Activated CD4-positive, alpha-beta T cell treated with anti-CD3 and anti-CD28 coated beads for 36 hours (primary cell): Measurements from ENCODE around the gene SLC12A3. TPM values are rescaled to one million over a fixed set of nuclear protein-coding genes. Genes with fewer than 3 reads are reported as not detected.

Experiments used
- ATAC-seq: fragments of 200-7000 bp; cut with Tn5 transposase; one replicate; pipeline ENCODE4 v1.10.0; 2021; ENCODE audit warnings: mild to moderate bottlenecking, moderate library complexity
- CTCF ChIA-PET: fragments of 350-600 bp; sonication (Branson Sonifier 250); formaldehyde crosslinking; loops from one replicate; lab custom pipeline; 2021; ENCODE audit warnings: antibody characterized with exemption; lab: Charles Lee
- POLR2A ChIA-PET: fragments of 350-600 bp; sonication (Branson Sonifier 250); formaldehyde crosslinking; loops from one replicate; lab custom pipeline; 2021; ENCODE audit warnings: antibody characterized with exemption, inconsistent platforms; lab: Charles Lee
- DNase-seq: peaks from one replicate; pipeline ENCODE4 v3.0.0-alpha.2; 2020
- H3K27ac Mint-ChIP-seq: one replicate; pipeline ENCODE4 v1.8.0; 2021; ENCODE audit warnings: mixed read lengths
- H3K27me3 Mint-ChIP-seq: one replicate; pipeline ENCODE4 v1.8.0; 2021; ENCODE audit warnings: mixed read lengths
- H3K36me3 Mint-ChIP-seq: one replicate; pipeline ENCODE4 v1.8.0; 2021; ENCODE audit warnings: low read depth, mixed read lengths
- H3K4me1 Mint-ChIP-seq: one replicate; pipeline ENCODE4 v1.8.0; 2021; ENCODE audit warnings: mixed read lengths
- H3K4me3 Mint-ChIP-seq: one replicate; pipeline ENCODE4 v1.8.0; 2021; ENCODE audit warnings: mild to moderate bottlenecking, moderate library complexity, mixed read lengths
- H3K9me3 Mint-ChIP-seq: one replicate; pipeline ENCODE4 v1.8.0; 2021; ENCODE audit warnings: low read depth, mixed read lengths
- intact Hi-C, 2 experiments: fragments of 100-400 bp; cut with DNase I in 1 of 2; cut with micrococcal nuclease in 1 of 2; formaldehyde crosslinking; loops; one replicate each; pipeline versions ENCODE4 v1.14.2 to v1.15.1; 2022 to 2024; cut with DNase I, micrococcal nuclease
- total RNA-seq, 2 experiments: library from RNA; stranded (reverse); gene quantifications; one replicate each; pipeline ENCODE4 v1.2.3, GENCODE V29; 2021

Gene SLC12A3
- total RNA-seq, 2 experiments from 2014 or later = not detected

DNA sequence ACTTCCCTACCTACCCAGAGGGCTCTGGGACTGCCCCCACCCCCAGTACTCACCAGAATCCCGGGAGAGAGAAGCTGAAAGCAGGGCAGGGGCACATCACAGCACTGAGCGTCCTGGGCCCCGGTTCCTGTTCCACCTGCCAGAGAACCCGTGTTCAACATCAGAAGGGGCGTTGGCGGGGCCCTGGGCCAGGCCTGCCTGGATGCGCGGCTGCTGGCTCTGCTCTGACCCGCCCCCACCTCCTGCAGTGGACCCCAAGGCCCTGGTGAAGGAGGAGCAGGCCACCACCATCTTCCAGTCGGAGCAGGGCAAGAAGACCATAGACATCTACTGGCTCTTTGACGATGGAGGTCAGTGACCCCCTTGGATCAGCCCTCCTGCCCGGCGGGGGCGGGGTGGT is 27.7 kb downstream of the SLC12A3 start:
- CTCF ChIA-PET = no interaction called here
- no peaks in the 10 kb centered on the region for H3K27me3 Mint-ChIP-seq
- H3K27ac Mint-ChIP-seq = no peak overlapping the region
- no peaks in the 10 kb centered on the region for H3K9me3 Mint-ChIP-seq
- H3K4me1 Mint-ChIP-seq = no peaks in the 10 kb centered on the region
- no peak overlapping the region for H3K4me3 Mint-ChIP-seq
- intact Hi-C loops = no loop called here
- POLR2A ChIA-PET = no interaction called here
- ATAC-seq (no peak), DNase-seq (no peak)
- no peaks in the 10 kb centered on the region for H3K36me3 Mint-ChIP-seq

DNA sequence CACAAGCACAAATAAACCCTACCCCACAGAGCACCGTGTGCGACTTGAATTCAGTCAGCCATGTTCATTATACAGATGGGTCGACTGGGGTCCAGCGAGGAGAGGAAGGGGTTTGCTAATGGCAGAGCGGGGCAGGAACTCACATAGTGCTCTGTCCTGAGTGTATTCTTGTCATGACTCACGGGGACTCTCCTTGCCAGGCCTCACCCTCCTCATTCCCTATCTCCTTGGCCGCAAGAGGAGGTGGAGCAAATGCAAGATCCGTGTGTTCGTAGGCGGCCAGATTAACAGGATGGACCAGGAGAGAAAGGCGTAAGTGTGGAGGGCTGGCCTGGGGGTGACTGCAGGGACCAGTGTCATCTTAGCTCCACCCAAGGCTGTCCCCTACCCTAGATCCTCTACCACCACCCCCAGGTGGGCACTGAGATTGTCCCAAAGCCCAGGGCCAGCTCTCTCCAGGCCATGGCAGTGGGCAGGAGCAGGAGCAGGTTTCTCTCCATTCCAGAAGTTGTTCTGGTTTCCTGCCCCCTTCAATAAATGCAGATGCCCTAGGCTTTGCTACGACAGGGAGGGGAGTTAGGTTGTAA is 29.4 kb downstream of the SLC12A3 start:
- ATAC-seq (no peak), DNase-seq (no peak)
- POLR2A ChIA-PET = interaction anchor here (0.7 kb wide), 1 partner anchor 59 kb away, joined by 3 read pairs; no protein-coding TSS in a partner anchor
- no peaks in the 10 kb centered on the region for H3K9me3 Mint-ChIP-seq
- H3K4me1 Mint-ChIP-seq = peaks cover 10% of the 10 kb centered on the region
- H3K4me3 Mint-ChIP-seq = no peak overlapping the region
- intact Hi-C loops = no loop called here
- CTCF ChIA-PET = no interaction called here
- H3K27ac Mint-ChIP-seq = no peak overlapping the region
- H3K27me3 Mint-ChIP-seq = no peaks in the 10 kb centered on the region
- H3K36me3 Mint-ChIP-seq = no peaks in the 10 kb centered on the region

DNA sequence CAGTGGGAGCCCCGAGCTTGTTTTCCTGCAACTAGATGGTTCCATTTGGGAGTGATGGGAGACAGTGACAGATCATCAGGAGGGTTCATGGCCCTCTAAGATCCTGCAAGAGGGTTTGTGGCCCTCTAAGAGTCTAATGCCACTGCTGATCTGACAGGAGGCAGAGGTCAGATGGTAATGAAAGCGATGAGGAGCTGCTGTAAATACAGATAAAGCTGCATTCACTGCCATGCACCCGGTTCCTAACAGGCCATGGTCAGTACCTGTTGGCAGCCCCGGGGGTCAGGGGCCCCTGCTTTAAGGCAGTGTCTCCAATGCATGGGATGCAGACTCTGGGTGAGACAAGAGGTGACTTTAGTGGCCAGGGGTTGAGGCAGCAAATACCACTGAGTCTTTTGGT is 30.8 kb downstream of the SLC12A3 start:
- DNase-seq (no peak), ATAC-seq (no peak)
- Mint-ChIP-seq H3K4me3 (no peak overlapping the region), H3K9me3 (no peaks in the 10 kb centered on the region), H3K27me3 (peaks cover 2% of the 10 kb centered on the region), H3K4me1 (peaks cover 16% of the 10 kb centered on the region), H3K36me3 (no peaks in the 10 kb centered on the region), H3K27ac (no peak overlapping the region)
- intact Hi-C loops = no loop called here
- CTCF ChIA-PET = interaction anchor here (0.6 kb wide), 1 partner anchor 65 kb away, joined by 4 read pairs; no protein-coding TSS in a partner anchor
- POLR2A ChIA-PET = no interaction called here

DNA sequence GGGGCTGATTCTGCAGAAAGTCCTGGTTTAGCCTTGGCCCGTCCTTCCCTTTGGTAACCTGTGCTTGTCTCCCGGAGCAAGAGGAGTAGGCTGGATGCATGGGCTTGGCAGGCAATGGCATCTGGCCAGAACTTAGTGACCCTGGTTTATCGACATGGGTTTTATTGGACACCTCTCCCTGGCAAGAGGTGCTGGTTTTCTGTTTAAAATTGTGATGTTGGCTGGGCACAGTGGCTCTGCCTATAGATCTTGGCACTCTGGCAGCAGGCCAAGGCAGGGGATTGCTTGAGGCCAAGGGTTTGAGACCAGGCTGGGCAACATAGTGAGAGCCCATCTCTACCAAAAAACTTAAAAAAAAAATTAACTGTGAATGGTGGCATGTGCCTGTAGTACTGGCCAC is 31.2 kb downstream of the SLC12A3 start:
- Mint-ChIP-seq H3K4me1 (peaks cover 16% of the 10 kb centered on the region), H3K9me3 (no peaks in the 10 kb centered on the region), H3K36me3 (no peaks in the 10 kb centered on the region), H3K27me3 (peaks cover 2% of the 10 kb centered on the region), H3K4me3 (no peak overlapping the region), H3K27ac (no peak overlapping the region)
- ChIA-PET CTCF (no interaction called here), POLR2A (no interaction called here)
- intact Hi-C loops = no loop called here
- DNase-seq (no peak), ATAC-seq (no peak)

DNA sequence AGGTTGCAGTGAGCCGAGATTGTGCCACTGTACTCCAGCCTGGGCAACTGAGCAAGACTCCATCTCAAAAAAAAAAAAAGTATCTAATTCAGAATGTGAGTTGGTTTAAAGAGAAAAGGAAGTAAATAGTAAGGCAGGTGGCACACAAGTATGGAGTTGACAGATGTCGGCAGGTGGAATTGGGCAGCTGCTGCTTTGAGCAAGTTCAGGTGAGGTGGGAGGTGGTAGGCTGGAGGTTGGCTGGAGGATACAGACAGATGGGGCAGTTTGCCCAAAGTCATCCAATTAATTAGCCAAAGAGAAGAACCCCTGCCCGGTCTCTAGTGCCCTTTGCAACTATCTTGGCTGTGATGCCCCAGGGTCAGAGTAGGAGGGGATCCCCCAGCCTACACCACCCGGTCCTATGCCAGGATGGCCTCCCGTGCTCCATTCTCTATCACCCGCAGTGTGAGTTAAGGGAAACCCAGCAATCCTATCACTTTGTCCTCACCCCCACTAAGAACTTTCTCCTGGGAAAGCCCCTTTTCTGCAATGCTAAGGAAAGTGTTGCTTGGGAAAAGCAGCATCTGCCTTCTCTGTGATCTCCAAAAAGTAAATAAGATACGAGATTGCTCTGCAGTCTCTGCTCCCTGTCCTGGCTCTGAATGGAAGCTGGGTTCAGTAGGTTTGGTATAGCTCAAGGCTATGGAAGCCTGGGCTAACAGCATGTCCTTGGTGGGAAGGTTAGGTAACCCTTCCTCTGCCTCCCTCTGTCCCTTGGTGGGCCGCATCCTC is 32.2 kb downstream of the SLC12A3 start:
- H3K9me3 Mint-ChIP-seq = no peaks in the 10 kb centered on the region
- intact Hi-C loops = no loop called here
- peaks cover 16% of the 10 kb centered on the region for H3K4me1 Mint-ChIP-seq
- ATAC-seq (no peak), DNase-seq (no peak)
- H3K36me3 Mint-ChIP-seq = no peaks in the 10 kb centered on the region
- ChIA-PET POLR2A (no interaction called here), CTCF (interaction anchor here (0.7 to 0.8 kb wide), 2 partner anchors 10 to 50 kb away, joined by 3 read pairs; no protein-coding TSS in a partner anchor)
- H3K27ac Mint-ChIP-seq = peak overlapping the region; percentile 27
- H3K4me3 Mint-ChIP-seq = no peak overlapping the region
- H3K27me3 Mint-ChIP-seq = peaks cover 2% of the 10 kb centered on the region

DNA sequence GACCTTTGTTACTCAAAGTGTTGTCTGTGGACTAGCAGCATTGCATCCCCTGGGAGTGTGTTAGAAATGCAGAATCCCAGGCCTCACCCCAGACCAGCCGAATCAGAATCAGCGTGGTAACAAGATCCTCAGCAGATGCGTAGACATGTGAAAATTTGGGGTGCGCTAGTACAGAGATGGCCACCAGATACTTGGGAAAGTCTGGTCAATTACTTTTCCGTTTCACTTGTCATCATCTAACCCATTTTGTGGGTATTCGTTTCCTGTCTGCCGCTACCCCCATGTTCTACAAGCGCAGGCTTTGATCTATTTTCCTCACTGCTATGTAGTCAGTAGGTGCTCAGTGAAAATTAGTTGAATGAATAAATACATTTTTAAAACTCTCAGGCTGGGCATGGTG is 33.8 kb downstream of the SLC12A3 start:
- Mint-ChIP-seq H3K4me1 (peaks cover 16% of the 10 kb centered on the region), H3K4me3 (no peak overlapping the region), H3K27me3 (peaks cover 2% of the 10 kb centered on the region), H3K36me3 (no peaks in the 10 kb centered on the region), H3K27ac (no peak overlapping the region), H3K9me3 (no peaks in the 10 kb centered on the region)
- intact Hi-C loops = no loop called here
- peak; percentile 70 for ATAC-seq
- CTCF ChIA-PET = no interaction called here
- DNase-seq = peak; percentile 10
- POLR2A ChIA-PET = no interaction called here

DNA sequence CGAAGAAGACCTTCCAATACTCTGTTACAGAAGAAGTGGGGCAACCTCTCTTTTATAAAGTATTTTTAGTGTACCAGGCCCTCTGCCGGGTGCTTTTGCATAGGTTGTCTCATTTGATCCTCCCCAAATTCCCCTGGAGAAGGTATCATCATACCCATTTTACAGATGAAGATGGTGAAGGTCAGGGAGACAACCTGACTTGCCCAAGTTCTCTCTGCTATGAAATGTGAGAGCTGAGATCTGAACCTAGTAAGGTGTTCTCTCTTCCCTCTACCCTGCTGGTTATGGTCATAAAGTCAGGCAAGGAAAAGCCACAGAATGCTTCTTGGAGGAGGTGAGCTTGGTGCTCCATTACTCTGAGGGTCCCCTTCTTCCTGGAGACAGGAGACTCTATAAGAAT is 38.9 kb downstream of the SLC12A3 start:
- Mint-ChIP-seq H3K4me1 (peaks cover 12% of the 10 kb centered on the region), H3K27me3 (peaks cover 2% of the 10 kb centered on the region), H3K27ac (no peak overlapping the region), H3K4me3 (no peak overlapping the region), H3K36me3 (no peaks in the 10 kb centered on the region), H3K9me3 (no peaks in the 10 kb centered on the region)
- DNase-seq = no peak
- no peak for ATAC-seq
- ChIA-PET CTCF (interaction anchor here (0.6 to 0.8 kb wide), 2 partner anchors 117 to 316 kb away, joined by 3 read pairs; no protein-coding TSS in a partner anchor), POLR2A (no interaction called here)
- intact Hi-C loops = no loop called here

DNA sequence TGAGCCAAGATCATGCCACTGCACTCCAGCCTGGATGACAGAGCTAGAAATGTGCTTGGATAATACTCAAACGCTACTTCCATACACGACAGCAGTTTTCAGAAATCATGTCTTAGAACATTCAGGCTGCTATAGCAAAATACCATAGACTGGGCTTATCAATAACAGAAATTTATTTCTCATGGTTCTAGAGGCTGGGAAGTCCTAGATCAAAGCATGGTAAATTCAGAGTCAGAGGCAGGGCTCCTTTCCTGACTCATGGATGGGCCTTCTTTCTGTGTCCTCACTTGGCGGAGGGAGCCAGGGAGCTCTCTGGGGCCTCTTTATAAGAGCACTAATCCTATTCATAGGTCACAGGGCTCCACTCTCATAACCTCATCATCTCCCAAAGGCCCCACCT is 42.4 kb downstream of the SLC12A3 start:
- POLR2A ChIA-PET = no interaction called here
- H3K4me1 Mint-ChIP-seq = peaks cover 23% of the 10 kb centered on the region
- ATAC-seq (no peak), DNase-seq (no peak)
- intact Hi-C loops = no loop called here
- no peaks in the 10 kb centered on the region for H3K9me3 Mint-ChIP-seq
- H3K4me3 Mint-ChIP-seq = no peak overlapping the region
- CTCF ChIA-PET = no interaction called here
- H3K27me3 Mint-ChIP-seq = no peaks in the 10 kb centered on the region
- H3K27ac Mint-ChIP-seq = no peak overlapping the region
- no peaks in the 10 kb centered on the region for H3K36me3 Mint-ChIP-seq

DNA sequence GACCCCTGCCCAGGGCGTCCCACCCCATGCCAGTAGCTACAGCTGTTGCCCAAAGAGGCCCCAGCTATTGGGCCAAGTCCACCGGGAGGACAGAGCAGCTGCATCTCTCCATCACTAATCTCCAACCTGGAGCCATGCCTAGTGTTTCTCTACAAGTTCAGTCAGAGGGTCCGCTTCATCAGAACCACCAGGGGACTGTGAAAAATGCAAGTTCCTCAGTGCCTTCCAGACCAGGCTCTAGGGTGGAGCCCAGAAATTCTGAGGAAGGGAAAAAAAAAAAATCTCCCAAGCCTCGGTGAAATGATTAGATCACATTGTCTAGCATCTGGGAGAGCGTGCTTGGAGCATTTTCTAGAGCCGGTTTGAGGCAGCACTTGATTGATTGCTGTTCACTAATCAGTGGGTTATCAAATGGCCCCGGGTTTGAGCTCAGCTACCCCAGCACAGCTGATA is 44.5 kb downstream of the SLC12A3 start:
- no peaks in the 10 kb centered on the region for H3K36me3 Mint-ChIP-seq
- no peak overlapping the region for H3K4me3 Mint-ChIP-seq
- H3K9me3 Mint-ChIP-seq = no peaks in the 10 kb centered on the region
- DNase-seq (no peak), ATAC-seq (no peak)
- ChIA-PET POLR2A (interaction anchor here (2.3 kb wide), 1 partner anchor 22 kb away, joined by 14 read pairs; the partner anchor contains the start of gene HERPUD1), CTCF (interaction anchor here (0.6 to 1.7 kb wide), 3 partner anchors 26 to 283 kb away, joined by 4 to 6 read pairs (median 5); no protein-coding TSS in a partner anchor)
- no peak overlapping the region for H3K27ac Mint-ChIP-seq
- intact Hi-C loops = no loop called here
- no peaks in the 10 kb centered on the region for H3K27me3 Mint-ChIP-seq
- H3K4me1 Mint-ChIP-seq = peaks cover 29% of the 10 kb centered on the region

DNA sequence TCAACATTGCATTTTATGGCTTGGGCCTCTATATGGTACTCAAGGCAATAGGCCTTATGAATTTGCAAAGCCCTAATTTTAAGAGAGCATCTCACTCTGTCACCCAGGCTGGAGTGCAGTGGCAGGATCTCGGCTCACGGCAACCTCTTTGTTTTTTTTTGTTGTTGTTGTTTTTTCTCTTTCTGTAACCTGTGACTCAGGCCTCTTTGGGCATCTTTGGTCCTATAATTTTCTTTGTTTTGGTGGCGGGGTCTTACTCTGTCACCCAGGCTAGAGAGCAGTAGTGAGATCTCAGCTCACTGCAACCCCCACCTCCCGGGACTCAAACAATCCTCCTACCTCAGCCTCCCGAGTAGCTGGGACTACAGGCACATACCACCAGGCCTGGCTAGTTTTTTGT is 45.1 kb downstream of the SLC12A3 start:
- H3K9me3 Mint-ChIP-seq = no peaks in the 10 kb centered on the region
- H3K27ac Mint-ChIP-seq = peak overlapping the region; percentile 55
- POLR2A ChIA-PET = interaction anchor here (0.6 to 2.3 kb wide), 3 partner anchors 22 to 289 kb away, joined by 3 to 14 read pairs (median 3); partner anchors contain the start of gene HERPUD1
- no peaks in the 10 kb centered on the region for H3K36me3 Mint-ChIP-seq
- H3K4me3 Mint-ChIP-seq = no peak overlapping the region
- ATAC-seq (peak; percentile 21), DNase-seq (no peak)
- no peaks in the 10 kb centered on the region for H3K27me3 Mint-ChIP-seq
- H3K4me1 Mint-ChIP-seq = peaks cover 29% of the 10 kb centered on the region
- intact Hi-C loops = no loop called here
- CTCF ChIA-PET = interaction anchor here (1.1 to 1.7 kb wide), 4 partner anchors 26 to 197 kb away, joined by 3 to 6 read pairs (median 4); no protein-coding TSS in a partner anchor

DNA sequence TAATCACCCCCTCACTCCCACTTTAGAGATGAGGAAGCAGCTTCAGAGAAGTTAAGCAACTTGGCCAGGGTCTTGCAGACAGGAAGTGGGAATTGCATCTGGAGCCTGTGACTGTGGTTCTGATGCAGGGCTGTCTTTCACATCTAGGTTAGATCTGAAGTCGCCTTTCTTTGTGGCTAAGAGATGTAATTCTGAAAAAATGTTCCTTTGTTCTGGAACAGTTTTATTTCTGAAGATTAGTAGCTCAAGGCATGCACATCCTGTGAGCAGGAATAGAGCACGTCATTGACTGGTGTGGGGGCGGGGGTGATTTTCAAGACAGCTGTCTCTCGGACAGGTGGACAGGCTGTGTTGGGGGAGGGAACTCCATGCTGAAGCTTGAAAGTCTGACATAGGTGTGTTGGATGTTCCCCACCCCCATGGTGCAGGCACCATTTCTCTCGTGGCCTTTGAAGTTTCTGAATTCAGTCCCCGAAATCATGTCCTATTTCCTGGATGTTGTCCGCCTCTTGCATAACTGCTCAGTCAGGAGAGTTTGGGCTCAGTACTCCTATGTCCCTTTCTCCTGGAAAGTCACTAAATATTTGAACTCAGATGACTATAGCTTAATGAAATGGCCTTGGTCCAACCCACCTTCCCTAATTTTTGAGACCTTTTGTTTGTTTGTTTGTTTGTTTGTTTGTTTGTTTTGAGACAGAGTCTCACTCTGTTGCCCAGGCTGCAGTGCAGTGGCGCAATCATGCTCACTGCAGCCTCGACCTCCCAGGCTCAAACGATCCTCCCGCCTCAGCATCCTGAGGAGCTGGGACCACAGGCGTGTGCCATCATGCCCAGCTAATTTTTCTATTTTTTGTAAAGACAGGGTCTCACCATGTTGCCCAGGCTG is 45.9 kb downstream of the SLC12A3 start:
- Mint-ChIP-seq H3K27ac (peak overlapping the region; percentile 55), H3K27me3 (no peaks in the 10 kb centered on the region), H3K4me3 (no peak overlapping the region), H3K36me3 (no peaks in the 10 kb centered on the region), H3K4me1 (peaks cover 29% of the 10 kb centered on the region), H3K9me3 (no peaks in the 10 kb centered on the region)
- DNase-seq = peak; percentile 52
- intact Hi-C loops = no loop called here
- POLR2A ChIA-PET = interaction anchor here (0.6 to 2.3 kb wide), 5 partner anchors 21 to 289 kb away, joined by 3 to 14 read pairs (median 3); partner anchors contain the start of gene HERPUD1
- peak; percentile 70 for ATAC-seq
- CTCF ChIA-PET = interaction anchor here (0.8 to 1.7 kb wide), 7 partner anchors 25 to 197 kb away, joined by 3 to 6 read pairs (median 4); no protein-coding TSS in a partner anchor
